H1 (cell line): ENCODE measurements around the gene FRMD6.

ENCODE experiments used
- HDAC2 ChIP-seq, 2 experiments: fragments of 300-600 bp in 1 of 2; sonication (generic) in 1 of 2; IDR thresholded peaks; 2 replicates each; pipeline ENCODE4 v1.6.1; 2011 to 2012; ENCODE audit warnings: low read depth in 2 of 2, low read length in 2 of 2, mild to moderate bottlenecking in 2 of 2, moderate library complexity in 2 of 2, borderline replicate concordance in 1 of 2, inconsistent platforms in 1 of 2
- MAFK ChIP-seq: IDR thresholded peaks from 2 replicates; pipeline ENCODE4 v1.6.1; 2012; ENCODE audit warnings: low read depth, mild to moderate bottlenecking, improper control_type of control experiment, low read length
- TF ChIP-seq, protein P1 (sequence below), 3 experiments: IDR thresholded peaks; 1 replicate in 2 of 3; 2 replicates in 1 of 3; pipeline versions ENCODE4 v1.5.1 to v1.6.1; 2011; ENCODE audit warnings: low read length in 3 of 3, mild to moderate bottlenecking in 3 of 3, inconsistent platforms in 2 of 3, low read depth in 1 of 3, moderate library complexity in 1 of 3; ENCODE audit not compliant: insufficient read depth in 1 of 3; ENCODE audit errors: control extremely low read depth in 1 of 3

DNA sequence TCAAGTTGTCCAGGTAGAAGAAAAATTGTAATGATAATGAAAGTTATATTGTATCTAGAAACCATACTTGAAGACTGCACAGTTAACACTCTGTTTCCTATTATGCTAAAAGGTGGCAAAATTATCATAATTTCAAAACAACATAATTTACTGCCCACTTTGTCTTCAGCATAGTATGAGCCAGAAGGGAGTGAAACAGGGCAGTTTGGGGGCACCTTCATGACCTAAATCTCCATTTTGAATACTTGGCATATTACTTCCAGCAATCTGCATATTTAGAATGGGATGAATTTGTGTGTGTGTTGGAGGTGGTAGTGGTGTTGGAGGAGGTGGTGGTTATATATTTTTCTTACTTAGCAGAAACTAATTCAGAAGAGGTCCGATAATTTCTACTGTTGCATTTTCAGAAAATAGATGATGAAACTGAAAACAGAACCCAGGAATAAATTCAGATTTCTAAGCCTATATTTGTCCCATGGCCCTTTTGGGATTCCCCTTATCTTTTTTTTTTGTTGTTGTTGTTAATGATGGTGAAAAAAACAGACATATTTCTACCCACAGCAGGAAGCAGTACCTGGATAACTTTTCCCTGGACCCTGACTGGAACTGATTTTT is 26.6 kb upstream of the FRMD6 start:
- TF ChIP-seq, protein P1, sequence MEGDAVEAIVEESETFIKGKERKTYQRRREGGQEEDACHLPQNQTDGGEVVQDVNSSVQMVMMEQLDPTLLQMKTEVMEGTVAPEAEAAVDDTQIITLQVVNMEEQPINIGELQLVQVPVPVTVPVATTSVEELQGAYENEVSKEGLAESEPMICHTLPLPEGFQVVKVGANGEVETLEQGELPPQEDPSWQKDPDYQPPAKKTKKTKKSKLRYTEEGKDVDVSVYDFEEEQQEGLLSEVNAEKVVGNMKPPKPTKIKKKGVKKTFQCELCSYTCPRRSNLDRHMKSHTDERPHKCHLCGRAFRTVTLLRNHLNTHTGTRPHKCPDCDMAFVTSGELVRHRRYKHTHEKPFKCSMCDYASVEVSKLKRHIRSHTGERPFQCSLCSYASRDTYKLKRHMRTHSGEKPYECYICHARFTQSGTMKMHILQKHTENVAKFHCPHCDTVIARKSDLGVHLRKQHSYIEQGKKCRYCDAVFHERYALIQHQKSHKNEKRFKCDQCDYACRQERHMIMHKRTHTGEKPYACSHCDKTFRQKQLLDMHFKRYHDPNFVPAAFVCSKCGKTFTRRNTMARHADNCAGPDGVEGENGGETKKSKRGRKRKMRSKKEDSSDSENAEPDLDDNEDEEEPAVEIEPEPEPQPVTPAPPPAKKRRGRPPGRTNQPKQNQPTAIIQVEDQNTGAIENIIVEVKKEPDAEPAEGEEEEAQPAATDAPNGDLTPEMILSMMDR (IDR thresholded peaks at IDR 0.05; ENCODE audit: control extremely low read depth in 1 of 3, insufficient read depth in 1 of 3, low read depth in 1 of 3, low read length in 3 of 3) = no peak
- TF ChIP-seq HDAC2 (IDR thresholded peaks at IDR 0.05; ENCODE audit: borderline replicate concordance in 1 of 2, low read depth in 2 of 2, low read length in 2 of 2) = no peak
- TF ChIP-seq MAFK = no peak
